Stomach (tissue), 4 donors: ENCODE results near the gene ZNF827.

Experiments used
- CTCF ChIP-seq, 7 experiments: fragments of 450-650 bp in 4 of 7; fragments of 200-600 bp in 3 of 7; sonication (generic) in 3 of 7; IDR thresholded peaks; one replicate each; pipeline ENCODE4 v1.5.1; 2016 to 2019; ENCODE audit warnings: antibody characterized with exemption in 7 of 7, control low read depth in 2 of 7, mild to moderate bottlenecking in 1 of 7
- POLR2A ChIP-seq, 4 donors: fragments of 450-650 bp; IDR thresholded peaks; one replicate each; pipeline ENCODE4 v1.6.1; 2016; ENCODE audit warnings: antibody characterized with exemption in 4 of 4, control low read depth in 2 of 4, mild to moderate bottlenecking in 1 of 4, moderate library complexity in 1 of 4
- POLR2AphosphoS5 ChIP-seq, 3 donors: sonication (generic); formaldehyde crosslinking; IDR thresholded peaks; one replicate each; pipeline ENCODE4 v1.6.1; 2016; ENCODE audit warnings: antibody characterized with exemption in 3 of 3

GRCh38 chr4:145769450-145770037, 169.1 kb downstream of the ZNF827 start:
- TF ChIP-seq POLR2AphosphoS5 (IDR thresholded peaks at IDR 0.05) (no peak), CTCF (IDR thresholded peaks at IDR 0.05) (no peak), POLR2A (IDR thresholded peaks at IDR 0.05) (no peak)
